WTC11 (cell line): Measurements from ENCODE around the gene SLC44A1. TPM values are rescaled to one million over a fixed set of nuclear protein-coding genes. Genes with fewer than 3 reads are reported as not detected.

ENCODE experiments used
- ATAC-seq: fragments of 200-7000 bp; cut with Tn5 transposase; 2 replicates; pipeline ENCODE4 v1.10.0; 2021; ENCODE audit warnings: mild to moderate bottlenecking, moderate library complexity
- CTCF ChIA-PET: fragments of 300-600 bp; sonication (Branson Sonifier 250); formaldehyde crosslinking; loops from one replicate; lab custom pipeline; 2021; ENCODE audit warnings: antibody characterized with exemption; lab: Charles Lee
- POLR2A ChIA-PET: fragments of 350-600 bp; sonication (Branson Sonifier 250); formaldehyde crosslinking; loops from one replicate; lab custom pipeline; 2021; ENCODE audit warnings: antibody characterized with exemption; lab: Charles Lee
- DNase-seq: peaks from one replicate; pipeline ENCODE4 v3.0.0; 2021; ENCODE audit warnings: low spot score
- H3K27ac Mint-ChIP-seq: 2 replicates; pipeline ENCODE4 v1.8.0; 2021; ENCODE audit warnings: mixed read lengths
- H3K27me3 Mint-ChIP-seq: 2 replicates; pipeline ENCODE4 v1.8.0; 2021; ENCODE audit warnings: low read depth, mild to moderate bottlenecking, moderate library complexity, mixed read lengths
- H3K36me3 Mint-ChIP-seq: 2 replicates; pipeline ENCODE4 v1.8.0; 2021; ENCODE audit warnings: mixed read lengths
- H3K4me1 Mint-ChIP-seq: 2 replicates; pipeline ENCODE4 v1.8.0; 2022; ENCODE audit warnings: mixed read lengths
- H3K4me3 Mint-ChIP-seq: 2 replicates; pipeline ENCODE4 v1.8.0; 2021; ENCODE audit warnings: mild to moderate bottlenecking, moderate library complexity, mixed read lengths
- H3K9me3 Mint-ChIP-seq: 2 replicates; pipeline ENCODE4 v1.8.0; 2021; ENCODE audit warnings: mixed read lengths
- FOXJ3 ChIP-seq: sonication (generic); formaldehyde crosslinking; IDR thresholded peaks from 2 replicates; pipeline ENCODE4 v1.9.0; 2021; ENCODE audit warnings: missing genetic modification reagents, mild to moderate bottlenecking, borderline replicate concordance
- GABPB1 ChIP-seq: sonication (generic); formaldehyde crosslinking; IDR thresholded peaks from 2 replicates; pipeline ENCODE4 v1.8.1; 2023; ENCODE audit warnings: mild to moderate bottlenecking, missing genetic modification reagents
- GRHL2 ChIP-seq: fragments of 250-450 bp; sonication (Bioruptor Pico); IDR thresholded peaks from 2 replicates; pipeline ENCODE4 v1.8.0; 2022; ENCODE audit warnings: mild to moderate bottlenecking, moderate library complexity; ENCODE audit not compliant: insufficient replicate concordance, severe bottlenecking
- MYBL2 ChIP-seq: sonication (generic); formaldehyde crosslinking; IDR thresholded peaks from 2 replicates; pipeline ENCODE4 v1.8.1; 2023; ENCODE audit warnings: mild to moderate bottlenecking, moderate library complexity, missing genetic modification reagents
- RORB ChIP-seq: fragments of 250-450 bp; sonication (Bioruptor Pico); IDR thresholded peaks from 2 replicates; pipeline ENCODE4 v1.9.0; 2021; ENCODE audit warnings: mild to moderate bottlenecking
- SMAD3 ChIP-seq: sonication (generic); formaldehyde crosslinking; IDR thresholded peaks from 2 replicates; pipeline ENCODE4 v1.8.0; 2022; ENCODE audit warnings: missing genetic modification reagents, mild to moderate bottlenecking, borderline replicate concordance
- SOX15 ChIP-seq: fragments of 250-450 bp; sonication (Bioruptor Pico); IDR thresholded peaks from 2 replicates; pipeline ENCODE4 v1.9.0; 2021; ENCODE audit warnings: mild to moderate bottlenecking
- TEAD1 ChIP-seq: sonication (generic); formaldehyde crosslinking; IDR thresholded peaks from 2 replicates; pipeline ENCODE4 v1.8.0; 2022; ENCODE audit warnings: mild to moderate bottlenecking, missing genetic modification reagents
- ZNF263 ChIP-seq: sonication (generic); formaldehyde crosslinking; IDR thresholded peaks from 2 replicates; pipeline ENCODE4 v1.8.1; 2022; ENCODE audit warnings: low read depth, mild to moderate bottlenecking, moderate library complexity, missing genetic modification reagents
- total RNA-seq: library from RNA; stranded (reverse); gene quantifications from 3 replicates; pipeline ENCODE4 v1.2.3, GENCODE V29; 2021
- TF ChIP-seq, protein P1 (sequence below): fragments of 250-450 bp; sonication (Bioruptor Pico); IDR thresholded peaks from 2 replicates; pipeline ENCODE4 v1.9.0; 2021; ENCODE audit warnings: mild to moderate bottlenecking
- TF ChIP-seq, protein P2 (sequence below): sonication (generic); formaldehyde crosslinking; IDR thresholded peaks from 2 replicates; pipeline ENCODE4 v1.8.0; 2023; ENCODE audit warnings: missing genetic modification reagents, mild to moderate bottlenecking, borderline replicate concordance
- TF ChIP-seq, protein P3 (sequence below): sonication (generic); formaldehyde crosslinking; conservative IDR thresholded peaks from 2 replicates; pipeline ENCODE4 v1.8.1; 2022; ENCODE audit warnings: mild to moderate bottlenecking, missing genetic modification reagents
- TF ChIP-seq, protein P4 (sequence below): fragments of 250-450 bp; sonication (Bioruptor Pico); conservative IDR thresholded peaks from 2 replicates; pipeline ENCODE4 v1.9.0; 2021; ENCODE audit warnings: mild to moderate bottlenecking
- TF ChIP-seq, protein P5 (sequence below): fragments of 250-450 bp; sonication (Bioruptor Pico); IDR thresholded peaks from 2 replicates; pipeline ENCODE4 v2.1.2; 2022; ENCODE audit warnings: mild to moderate bottlenecking, moderate library complexity

SLC44A1 gene
- total RNA-seq, 1 experiment from 2014 or later = 48.9 TPM

DNA sequence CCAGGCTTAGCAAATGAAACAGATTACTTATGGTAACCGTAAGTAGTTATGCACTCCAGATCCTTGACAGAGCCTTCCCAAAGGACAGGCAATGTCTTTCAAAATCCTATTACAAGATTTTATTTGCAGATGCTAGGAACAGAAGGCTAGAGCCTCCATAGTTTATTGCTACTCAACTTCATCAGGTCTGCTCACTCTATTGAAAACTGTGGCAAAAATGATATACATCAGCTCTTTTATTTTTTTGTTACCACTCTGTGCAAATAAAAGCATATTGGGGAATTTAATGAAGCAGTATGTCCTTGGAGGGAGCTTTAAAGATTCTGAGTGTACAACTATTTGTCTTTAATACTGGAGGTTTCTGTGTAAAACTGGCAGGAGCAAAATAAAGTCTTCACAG lies 46.5 kb downstream of the SLC44A1 start (continued):
- TF ChIP-seq FOXJ3 (CRISPR knock-in tag) = no peak

DNA sequence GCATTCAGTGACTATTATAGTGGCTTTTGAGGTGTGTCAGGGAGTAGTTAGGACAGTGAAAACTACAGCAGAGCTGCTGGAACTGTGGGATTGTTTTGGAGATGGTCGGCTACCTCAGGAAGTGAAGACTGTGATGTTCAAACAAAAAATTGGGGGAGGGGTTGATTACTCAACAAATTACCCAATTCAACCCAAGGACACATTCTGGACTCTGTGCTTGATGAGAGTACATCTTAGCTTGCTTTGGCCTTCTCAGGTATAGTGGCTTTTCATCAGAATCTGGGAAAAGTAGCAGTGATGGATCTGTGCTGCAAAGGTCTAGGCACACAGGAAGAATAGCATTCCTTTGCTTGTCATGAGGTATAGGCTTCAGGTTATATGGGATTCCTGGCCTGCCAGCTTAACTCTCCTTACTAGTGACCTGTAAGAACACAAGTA lies 47.0 kb downstream of the SLC44A1 start:
- POLR2A ChIA-PET = no interaction called here
- H3K4me3 Mint-ChIP-seq = no peak overlapping the region
- H3K4me1 Mint-ChIP-seq = peaks cover 89% of the 10 kb centered on the region
- H3K27me3 Mint-ChIP-seq = no peaks in the 10 kb centered on the region
- no peaks in the 10 kb centered on the region for H3K36me3 Mint-ChIP-seq
- no peaks in the 10 kb centered on the region for H3K9me3 Mint-ChIP-seq
- H3K27ac Mint-ChIP-seq = peak overlapping the region; percentile 55
- ATAC-seq (peak; percentile 16; the same call in 1 of the 2 replicates), DNase-seq (no peak)
- CTCF ChIA-PET = no interaction called here
- no peak for TF ChIP-seq RORB
- peak; percentile 73 for TF ChIP-seq GABPB1 (CRISPR knock-in tag)

DNA sequence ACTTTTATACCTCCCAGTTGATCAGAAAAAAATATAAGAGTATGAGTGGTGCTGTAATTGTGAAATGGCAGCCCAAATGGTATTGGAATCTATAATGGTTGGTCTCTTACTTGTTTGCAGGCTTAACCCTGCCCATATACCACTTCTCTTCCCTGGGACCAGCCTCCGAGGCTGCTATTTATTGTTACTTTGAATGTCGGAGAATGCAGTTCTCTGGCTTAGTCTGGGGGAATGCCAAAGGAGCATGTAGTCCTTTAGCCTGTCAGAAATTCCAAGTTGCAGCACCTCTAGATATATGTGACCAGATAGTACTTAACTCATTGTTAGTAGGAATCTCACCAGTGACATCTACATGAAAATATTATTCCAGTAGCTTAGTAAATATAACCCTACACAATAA lies 47.5 kb downstream of the SLC44A1 start:
- Mint-ChIP-seq H3K36me3 (no peaks in the 10 kb centered on the region), H3K4me1 (peaks cover 91% of the 10 kb centered on the region), H3K4me3 (no peak overlapping the region), H3K27me3 (no peaks in the 10 kb centered on the region), H3K27ac (peak overlapping the region; percentile 55), H3K9me3 (no peaks in the 10 kb centered on the region)
- ChIA-PET POLR2A (no interaction called here), CTCF (interaction anchor here (1.4 kb wide), 1 partner anchor 47 kb away, joined by 3 read pairs; the partner anchor contains the start of gene SLC44A1)
- ATAC-seq = peak; percentile 67
- TF ChIP-seq ZNF263 (no peak), GRHL2 (CRISPR knock-in tag) (no peak), SMAD3 (no peak), TEAD1 (no peak), MYBL2 (CRISPR knock-in tag) (no peak), SOX15 (CRISPR knock-in tag) (no peak)
- TF ChIP-seq, protein P1, sequence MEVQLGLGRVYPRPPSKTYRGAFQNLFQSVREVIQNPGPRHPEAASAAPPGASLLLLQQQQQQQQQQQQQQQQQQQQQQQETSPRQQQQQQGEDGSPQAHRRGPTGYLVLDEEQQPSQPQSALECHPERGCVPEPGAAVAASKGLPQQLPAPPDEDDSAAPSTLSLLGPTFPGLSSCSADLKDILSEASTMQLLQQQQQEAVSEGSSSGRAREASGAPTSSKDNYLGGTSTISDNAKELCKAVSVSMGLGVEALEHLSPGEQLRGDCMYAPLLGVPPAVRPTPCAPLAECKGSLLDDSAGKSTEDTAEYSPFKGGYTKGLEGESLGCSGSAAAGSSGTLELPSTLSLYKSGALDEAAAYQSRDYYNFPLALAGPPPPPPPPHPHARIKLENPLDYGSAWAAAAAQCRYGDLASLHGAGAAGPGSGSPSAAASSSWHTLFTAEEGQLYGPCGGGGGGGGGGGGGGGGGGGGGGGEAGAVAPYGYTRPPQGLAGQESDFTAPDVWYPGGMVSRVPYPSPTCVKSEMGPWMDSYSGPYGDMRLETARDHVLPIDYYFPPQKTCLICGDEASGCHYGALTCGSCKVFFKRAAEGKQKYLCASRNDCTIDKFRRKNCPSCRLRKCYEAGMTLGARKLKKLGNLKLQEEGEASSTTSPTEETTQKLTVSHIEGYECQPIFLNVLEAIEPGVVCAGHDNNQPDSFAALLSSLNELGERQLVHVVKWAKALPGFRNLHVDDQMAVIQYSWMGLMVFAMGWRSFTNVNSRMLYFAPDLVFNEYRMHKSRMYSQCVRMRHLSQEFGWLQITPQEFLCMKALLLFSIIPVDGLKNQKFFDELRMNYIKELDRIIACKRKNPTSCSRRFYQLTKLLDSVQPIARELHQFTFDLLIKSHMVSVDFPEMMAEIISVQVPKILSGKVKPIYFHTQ = no peak
- TF ChIP-seq, protein P2, sequence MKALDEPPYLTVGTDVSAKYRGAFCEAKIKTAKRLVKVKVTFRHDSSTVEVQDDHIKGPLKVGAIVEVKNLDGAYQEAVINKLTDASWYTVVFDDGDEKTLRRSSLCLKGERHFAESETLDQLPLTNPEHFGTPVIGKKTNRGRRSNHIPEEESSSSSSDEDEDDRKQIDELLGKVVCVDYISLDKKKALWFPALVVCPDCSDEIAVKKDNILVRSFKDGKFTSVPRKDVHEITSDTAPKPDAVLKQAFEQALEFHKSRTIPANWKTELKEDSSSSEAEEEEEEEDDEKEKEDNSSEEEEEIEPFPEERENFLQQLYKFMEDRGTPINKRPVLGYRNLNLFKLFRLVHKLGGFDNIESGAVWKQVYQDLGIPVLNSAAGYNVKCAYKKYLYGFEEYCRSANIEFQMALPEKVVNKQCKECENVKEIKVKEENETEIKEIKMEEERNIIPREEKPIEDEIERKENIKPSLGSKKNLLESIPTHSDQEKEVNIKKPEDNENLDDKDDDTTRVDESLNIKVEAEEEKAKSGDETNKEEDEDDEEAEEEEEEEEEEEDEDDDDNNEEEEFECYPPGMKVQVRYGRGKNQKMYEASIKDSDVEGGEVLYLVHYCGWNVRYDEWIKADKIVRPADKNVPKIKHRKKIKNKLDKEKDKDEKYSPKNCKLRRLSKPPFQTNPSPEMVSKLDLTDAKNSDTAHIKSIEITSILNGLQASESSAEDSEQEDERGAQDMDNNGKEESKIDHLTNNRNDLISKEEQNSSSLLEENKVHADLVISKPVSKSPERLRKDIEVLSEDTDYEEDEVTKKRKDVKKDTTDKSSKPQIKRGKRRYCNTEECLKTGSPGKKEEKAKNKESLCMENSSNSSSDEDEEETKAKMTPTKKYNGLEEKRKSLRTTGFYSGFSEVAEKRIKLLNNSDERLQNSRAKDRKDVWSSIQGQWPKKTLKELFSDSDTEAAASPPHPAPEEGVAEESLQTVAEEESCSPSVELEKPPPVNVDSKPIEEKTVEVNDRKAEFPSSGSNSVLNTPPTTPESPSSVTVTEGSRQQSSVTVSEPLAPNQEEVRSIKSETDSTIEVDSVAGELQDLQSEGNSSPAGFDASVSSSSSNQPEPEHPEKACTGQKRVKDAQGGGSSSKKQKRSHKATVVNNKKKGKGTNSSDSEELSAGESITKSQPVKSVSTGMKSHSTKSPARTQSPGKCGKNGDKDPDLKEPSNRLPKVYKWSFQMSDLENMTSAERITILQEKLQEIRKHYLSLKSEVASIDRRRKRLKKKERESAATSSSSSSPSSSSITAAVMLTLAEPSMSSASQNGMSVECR (CRISPR knock-in tag) = no peak
- TF ChIP-seq, protein P3, sequence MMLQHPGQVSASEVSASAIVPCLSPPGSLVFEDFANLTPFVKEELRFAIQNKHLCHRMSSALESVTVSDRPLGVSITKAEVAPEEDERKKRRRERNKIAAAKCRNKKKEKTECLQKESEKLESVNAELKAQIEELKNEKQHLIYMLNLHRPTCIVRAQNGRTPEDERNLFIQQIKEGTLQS (CRISPR knock-in tag) = no peak
- TF ChIP-seq, protein P4, sequence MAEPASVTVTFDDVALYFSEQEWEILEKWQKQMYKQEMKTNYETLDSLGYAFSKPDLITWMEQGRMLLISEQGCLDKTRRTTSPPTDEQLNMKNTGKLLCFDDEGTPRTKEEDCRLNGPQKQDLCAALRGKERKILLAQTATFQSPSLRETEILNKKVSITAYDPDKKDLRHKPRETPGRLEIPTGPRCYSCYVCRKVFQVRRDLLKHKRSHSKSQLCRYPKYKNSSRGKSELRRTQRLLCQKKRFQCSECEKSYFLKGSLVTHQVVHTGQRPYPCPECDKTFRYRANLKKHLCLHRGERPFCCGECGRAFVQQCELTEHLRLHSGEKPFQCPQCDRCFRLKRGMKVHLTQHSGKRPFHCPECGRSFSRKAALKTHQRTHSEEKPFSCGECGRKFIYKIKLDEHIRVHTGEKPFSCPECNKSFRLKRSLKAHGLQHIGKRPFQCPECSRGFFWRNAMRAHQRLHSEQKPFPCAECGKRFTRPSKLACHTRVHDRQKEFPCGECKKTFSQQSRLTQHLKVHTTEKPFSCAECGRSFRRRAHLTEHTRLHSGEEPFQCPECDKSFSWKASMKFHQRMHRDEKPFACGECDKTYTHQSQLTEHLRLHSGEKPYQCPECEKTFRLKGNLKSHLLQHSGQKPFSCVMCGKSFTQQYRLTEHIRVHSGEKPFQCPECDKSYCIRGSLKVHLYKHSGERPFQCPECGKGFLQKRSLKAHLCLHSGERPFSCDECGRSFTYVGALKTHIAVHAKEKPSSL = no peak
- TF ChIP-seq, protein P5, sequence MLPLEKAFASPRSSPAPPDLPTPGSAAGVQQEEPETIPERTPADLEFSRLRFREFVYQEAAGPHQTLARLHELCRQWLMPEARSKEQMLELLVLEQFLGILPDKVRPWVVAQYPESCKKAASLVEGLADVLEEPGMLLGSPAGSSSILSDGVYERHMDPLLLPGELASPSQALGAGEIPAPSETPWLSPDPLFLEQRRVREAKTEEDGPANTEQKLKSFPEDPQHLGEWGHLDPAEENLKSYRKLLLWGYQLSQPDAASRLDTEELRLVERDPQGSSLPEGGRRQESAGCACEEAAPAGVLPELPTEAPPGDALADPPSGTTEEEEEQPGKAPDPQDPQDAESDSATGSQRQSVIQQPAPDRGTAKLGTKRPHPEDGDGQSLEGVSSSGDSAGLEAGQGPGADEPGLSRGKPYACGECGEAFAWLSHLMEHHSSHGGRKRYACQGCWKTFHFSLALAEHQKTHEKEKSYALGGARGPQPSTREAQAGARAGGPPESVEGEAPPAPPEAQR (CRISPR knock-in tag) = no peak
- DNase-seq = no peak
